MCF 10A (cell line): ENCODE measurements around the gene DPYD. TPM values are rescaled to one million over a fixed set of nuclear protein-coding genes. Genes with fewer than 3 reads are reported as not detected.

Source experiments
- BruUV-seq: library from RNA; stranded (reverse); fragments of 400-500 nt; replicated peaks from 2 replicates; lab custom pipeline; 2021; lab: Mats Ljungman, UMichigan
- CTCF ChIA-PET: fragments of 300-600 bp; sonication (Branson Sonifier 250); formaldehyde crosslinking; extraction: SDS; loops from one replicate; lab custom pipeline; 2021; ENCODE audit warnings: antibody characterized with exemption, inconsistent platforms; lab: Yijun Ruan, JAX
- POLR2A ChIA-PET: fragments of 300-600, 350-650 bp; sonication (Branson Sonifier 250); formaldehyde crosslinking; extraction: SDS; loops from one replicate; lab custom pipeline; 2020; ENCODE audit warnings: antibody characterized with exemption, inconsistent platforms; lab: Yijun Ruan, JAX
- DNase-seq: peaks from one replicate; pipeline ENCODE4 v3.0.0-alpha.2; 2018; ENCODE audit not compliant: unreplicated experiment
- H3K27ac Mint-ChIP-seq: one replicate; pipeline ENCODE4 v1.8.0; 2022; ENCODE audit warnings: mild to moderate bottlenecking, low read depth, mixed read lengths; ENCODE audit not compliant: unreplicated experiment
- H3K27me3 Mint-ChIP-seq: one replicate; pipeline ENCODE4 v1.8.0; 2022; ENCODE audit warnings: mixed read lengths; ENCODE audit not compliant: insufficient read depth, unreplicated experiment
- H3K36me3 Mint-ChIP-seq: one replicate; pipeline ENCODE4 v1.8.0; 2022; ENCODE audit warnings: mild to moderate bottlenecking, moderate library complexity, mixed read lengths; ENCODE audit not compliant: insufficient read depth, unreplicated experiment
- H3K4me1 Mint-ChIP-seq: one replicate; pipeline ENCODE4 v1.8.0; 2022; ENCODE audit warnings: mixed read lengths; ENCODE audit not compliant: insufficient read depth, unreplicated experiment
- H3K4me3 Mint-ChIP-seq: one replicate; pipeline ENCODE4 v1.8.0; 2022; ENCODE audit warnings: mild to moderate bottlenecking, moderate library complexity, mixed read lengths; ENCODE audit not compliant: unreplicated experiment
- H3K9me3 Mint-ChIP-seq: one replicate; pipeline ENCODE4 v1.8.0; 2022; ENCODE audit warnings: mixed read lengths; ENCODE audit not compliant: unreplicated experiment
- CTCF ChIP-seq: fragments of 200-600 bp; IDR thresholded peaks from one replicate; pipeline ENCODE4 v1.8.0; 2022; ENCODE audit warnings: antibody characterized with exemption, mild to moderate bottlenecking; ENCODE audit not compliant: unreplicated experiment
- intact Hi-C: fragments of 100-400 bp; cut with micrococcal nuclease; formaldehyde crosslinking; loops from 2 replicates; pipeline ENCODE4 v1.14.1; 2022
- total RNA-seq: library from RNA; stranded (reverse); gene quantifications from 2 replicates; pipeline ENCODE4 v1.2.3, GENCODE V29; 2022

The DPYD gene
- total RNA-seq, 1 experiment from 2014 or later = 48.2 TPM

GRCh38 chr1:97507863-97508262, 413.0 kb downstream of the DPYD start:
- TF ChIP-seq CTCF = no peak
- Mint-ChIP-seq H3K27ac (no peak overlapping the region), H3K4me1 (no peaks in the 10 kb centered on the region), H3K27me3 (no peaks in the 10 kb centered on the region), H3K36me3 (peaks cover 7% of the 10 kb centered on the region), H3K9me3 (peaks cover 7% of the 10 kb centered on the region), H3K4me3 (no peak overlapping the region)
- ChIA-PET POLR2A (no interaction called here), CTCF (no interaction called here)
- BruUV-seq = no TSS peak
- intact Hi-C loops = no loop called here
- no peak for DNase-seq

- Mint-ChIP-seq H3K4me3 (no peak overlapping the region), H3K27ac (no peak overlapping the region), H3K36me3 (peaks cover 7% of the 10 kb centered on the region), H3K27me3 (no peaks in the 10 kb centered on the region), H3K9me3 (peaks cover 7% of the 10 kb centered on the region), H3K4me1 (no peaks in the 10 kb centered on the region)
- intact Hi-C loops = no loop called here
- ChIA-PET CTCF (no interaction called here), POLR2A (no interaction called here)
- no TSS peak for BruUV-seq
- DNase-seq = no peak
- TF ChIP-seq CTCF = no peak
Measured at GRCh38 chr1:97506368-97506767, 414.5 kb downstream of the DPYD start.

GRCh38 chr1:97505816-97506215, 415.0 kb downstream of the DPYD start:
- no peak for DNase-seq
- no TSS peak for BruUV-seq
- TF ChIP-seq CTCF = no peak
- Mint-ChIP-seq H3K27ac (no peak overlapping the region), H3K4me3 (no peak overlapping the region), H3K36me3 (peaks cover 7% of the 10 kb centered on the region), H3K27me3 (no peaks in the 10 kb centered on the region), H3K9me3 (peaks cover 7% of the 10 kb centered on the region), H3K4me1 (no peaks in the 10 kb centered on the region)
- ChIA-PET CTCF (interaction anchor here (2.2 kb wide), 1 partner anchor 20 kb away, joined by 11 read pairs; no protein-coding TSS in a partner anchor), POLR2A (no interaction called here)
- intact Hi-C loops = no loop called here

GRCh38 chr1:97505289-97505688, 415.5 kb downstream of the DPYD start:
- H3K4me3 Mint-ChIP-seq = no peak overlapping the region
- CTCF ChIA-PET = interaction anchor here (0.7 to 2.2 kb wide), 2 partner anchors 20 to 22 kb away, joined by 3 to 11 read pairs; no protein-coding TSS in a partner anchor
- POLR2A ChIA-PET = no interaction called here
- H3K27ac Mint-ChIP-seq = no peak overlapping the region
- no peak for TF ChIP-seq CTCF
- peaks cover 7% of the 10 kb centered on the region for H3K36me3 Mint-ChIP-seq
- no peaks in the 10 kb centered on the region for H3K27me3 Mint-ChIP-seq
- no peaks in the 10 kb centered on the region for H3K4me1 Mint-ChIP-seq
- intact Hi-C loops = no loop called here
- no TSS peak for BruUV-seq
- peaks cover 7% of the 10 kb centered on the region for H3K9me3 Mint-ChIP-seq
- no peak for DNase-seq
